Measurements from ENCODE around the gene DISC1.
A peak's percentile ranks its signal among the peaks of the same experiment; 100 is the strongest.

GRCh38 chr1:231985296-231986023 lies 358.9 kb downstream of the DISC1 start:
- 0 out of 2 replicates have a peak, but pooled peaks have one; percentile 26 for TF ChIP-seq FOSL1 (IDR thresholded peaks at IDR 0.05; ENCODE audit: low read depth)
- no peak for TF ChIP-seq CTCF (IDR thresholded peaks at IDR 0.05 in 2 of 3, conservative IDR thresholded peaks at IDR 0.05 in 1 of 3; ENCODE audit: borderline replicate concordance in 1 of 3, insufficient read depth in 1 of 3, low read depth in 2 of 3, low read length in 2 of 3)
- TF ChIP-seq EZH2 (IDR thresholded peaks at IDR 0.05): no peak
- TF ChIP-seq EGR1 (IDR thresholded peaks at IDR 0.05; ENCODE audit: low read depth): no peak
- TF ChIP-seq POLR2A (IDR thresholded peaks at IDR 0.05; ENCODE audit: borderline replicate concordance, extremely low read depth, insufficient read depth, insufficient read length): no peak
- TF ChIP-seq RAD21 (IDR thresholded peaks at IDR 0.05; ENCODE audit: low read depth): no peak
